Colonic mucosa (tissue), 4 donors: ENCODE measurements around the gene TMEFF1. TPM values are rescaled to one million over a fixed set of nuclear protein-coding genes. Genes with fewer than 3 reads are reported as not detected.
"Not testable (repeated sequence)": the region's sequence is repeated elsewhere in the genome, so short reads cannot be mapped to it uniquely, and the experiment has no call there.

Experiments
- DNase-seq: peaks from one replicate; pipeline ENCODE4 v3.0.0-alpha.2; 2020
- H3K27ac ChIP-seq: fragments of 200-600 bp; one replicate; pipeline ENCODE4 v1.8.0; 2021
- H3K27me3 ChIP-seq: fragments of 200-600 bp; one replicate; pipeline ENCODE4 v1.8.0; 2021
- H3K36me3 ChIP-seq: fragments of 200-600 bp; one replicate; pipeline ENCODE4 v1.8.0; 2021
- H3K4me1 ChIP-seq: fragments of 200-600 bp; one replicate; pipeline ENCODE4 v1.8.0; 2021; ENCODE audit warnings: mild to moderate bottlenecking
- H3K4me3 ChIP-seq: fragments of 200-600 bp; one replicate; pipeline ENCODE4 v1.8.0; 2021
- H3K9ac ChIP-seq, 2 donors: one replicate each; pipeline ENCODE4 v1.7.0; 2013; ENCODE audit warnings: control low read depth in 2 of 2, low read depth in 2 of 2, low read length in 2 of 2
- H3K9me3 ChIP-seq: fragments of 200-600 bp; one replicate; pipeline ENCODE4 v1.8.0; 2021
- CTCF ChIP-seq: fragments of 200-600 bp; IDR thresholded peaks from one replicate; pipeline ENCODE4 v1.8.0; 2022; ENCODE audit warnings: antibody characterized with exemption, mild to moderate bottlenecking
- intact Hi-C: fragments of 100-400 bp; cut with DNase I; formaldehyde crosslinking; loops from one replicate; pipeline ENCODE4 v1.14.1; 2022
- total RNA-seq, 2 donors: library from RNA; stranded (reverse); fragmentation: NEBNext Ultra II Directional in 1 of 2; extraction: Animal tissue kit (Norgen Biotek cat#: 25700) in 1 of 2; gene quantifications; one replicate each; pipeline ENCODE4 v1.2.1, GENCODE V29; 2021
- donor health status: healthy.
- donor health status: DM: no; HTN: no; CAD: no.
- donor health status: DM: no; HTN: no; CAD: no.

The TMEFF1 gene
- total RNA-seq, 2 donors from 2014 or later: 0.27 TPM; not detected in 1

- no peaks in the 10 kb centered on the region for H3K9me3 ChIP-seq
- no peaks in the 10 kb centered on the region for H3K36me3 ChIP-seq
- intact Hi-C loops: no loop called here
- H3K9ac ChIP-seq: no peak overlapping the region
- no peaks in the 10 kb centered on the region for H3K27me3 ChIP-seq
- no peaks in the 10 kb centered on the region for H3K4me1 ChIP-seq
- no peak for TF ChIP-seq CTCF
- no peak for DNase-seq
- no peak overlapping the region for H3K27ac ChIP-seq
- H3K4me3 ChIP-seq: no peak overlapping the region
Observed at GRCh38 chr9:100436571-100436970, 36.4 kb upstream of the TMEFF1 start.

- H3K9ac ChIP-seq: no peak overlapping the region
- no peak overlapping the region for H3K4me3 ChIP-seq
- H3K9me3 ChIP-seq: no peaks in the 10 kb centered on the region
- TF ChIP-seq CTCF: peak; percentile 97
- no peaks in the 10 kb centered on the region for H3K4me1 ChIP-seq
- H3K27me3 ChIP-seq: no peaks in the 10 kb centered on the region
- intact Hi-C loops: no loop called here
- no peaks in the 10 kb centered on the region for H3K36me3 ChIP-seq
- no peak overlapping the region for H3K27ac ChIP-seq
- DNase-seq: peak; percentile 84
Observed at GRCh38 chr9:100437860-100438805, 34.8 kb upstream of the TMEFF1 start.

- Histone ChIP-seq H3K27me3 (no peaks in the 10 kb centered on the region), H3K4me3 (no peak overlapping the region), H3K27ac (no peak overlapping the region), H3K36me3 (no peaks in the 10 kb centered on the region), H3K9me3 (no peaks in the 10 kb centered on the region), H3K9ac (no peak overlapping the region), H3K4me1 (no peaks in the 10 kb centered on the region)
- no peak for DNase-seq
- intact Hi-C loops: no loop called here
- TF ChIP-seq CTCF: no peak
Observed at GRCh38 chr9:100440071-100440470, 32.9 kb upstream of the TMEFF1 start.

- H3K9ac ChIP-seq, DNase-seq, H3K4me1 ChIP-seq, H3K9me3 ChIP-seq, H3K27ac ChIP-seq, H3K36me3 ChIP-seq, intact Hi-C loops, H3K4me3 ChIP-seq, H3K27me3 ChIP-seq: not testable (repeated sequence)
Observed at GRCh38 chr9:100440487-100440886, 32.5 kb upstream of the TMEFF1 start.

GRCh38 chr9:100441911-100442361, 31.0 kb upstream of the TMEFF1 start:
- Histone ChIP-seq H3K9me3 (no peaks in the 10 kb centered on the region), H3K27me3 (no peaks in the 10 kb centered on the region), H3K9ac (no peak overlapping the region), H3K4me3 (no peak overlapping the region), H3K36me3 (no peaks in the 10 kb centered on the region), H3K27ac (no peak overlapping the region), H3K4me1 (no peaks in the 10 kb centered on the region)
- intact Hi-C loops: no loop called here
- TF ChIP-seq CTCF: no peak
- DNase-seq: no peak
